ENCODE results near the gene AOAH. TPM values are rescaled to one million over a fixed set of nuclear protein-coding genes. Genes with fewer than 3 reads are reported as not detected.
A peak's percentile ranks its signal among the peaks of the same experiment; 100 is the strongest.

Gene AOAH
- polyA plus RNA-seq, 5 donors = 4.4 to 7.6 (median 4.8) TPM

GRCh38 chr7:36691983-36692382 lies 32.3 kb downstream of the AOAH start:
- DNase-seq = no peak

- no peak for DNase-seq
Observed at GRCh38 chr7:36690514-36691187, 33.6 kb downstream of the AOAH start.

- no peak for DNase-seq
Observed at GRCh38 chr7:36690041-36690440, 34.3 kb downstream of the AOAH start.

- no peak for DNase-seq
Observed at GRCh38 chr7:36686499-36686898, 37.8 kb downstream of the AOAH start.

- no peak for DNase-seq
Observed at GRCh38 chr7:36684954-36685353, 39.3 kb downstream of the AOAH start.

- DNase-seq = no peak
Observed at GRCh38 chr7:36683695-36684357, 40.5 kb downstream of the AOAH start.

GRCh38 chr7:36683111-36683510 lies 41.2 kb downstream of the AOAH start:
- no peak for DNase-seq

GRCh38 chr7:36682102-36682501 lies 42.2 kb downstream of the AOAH start:
- no peak for DNase-seq

GRCh38 chr7:36677769-36678437 lies 46.4 kb downstream of the AOAH start:
- DNase-seq = no peak

- DNase-seq = no peak
Observed at GRCh38 chr7:36673703-36674102, 50.6 kb downstream of the AOAH start.

GRCh38 chr7:36671432-36671829 lies 52.9 kb downstream of the AOAH start:
- DNase-seq = no peak

GRCh38 chr7:36670585-36671431 lies 53.5 kb downstream of the AOAH start:
- DNase-seq = peak; percentile 23 to 42

- DNase-seq = no peak
Observed at GRCh38 chr7:36668750-36669149, 55.5 kb downstream of the AOAH start.

- DNase-seq = no peak
Observed at GRCh38 chr7:36668080-36668479, 56.2 kb downstream of the AOAH start.

GRCh38 chr7:36667007-36667745 lies 57.1 kb downstream of the AOAH start:
- no peak for DNase-seq

GRCh38 chr7:36663481-36663880 lies 60.8 kb downstream of the AOAH start:
- no peak for DNase-seq

GRCh38 chr7:36661135-36661840 lies 63.0 kb downstream of the AOAH start:
- DNase-seq = no peak

- no peak for DNase-seq
Observed at GRCh38 chr7:36659638-36660341, 64.5 kb downstream of the AOAH start.

- no peak for DNase-seq
Observed at GRCh38 chr7:36659172-36659516, 65.2 kb downstream of the AOAH start.
